Measurements from ENCODE around the gene GORAB. TPM values are rescaled to one million over a fixed set of nuclear protein-coding genes. Genes with fewer than 3 reads are reported as not detected.

The GORAB gene
- polyA plus RNA-seq, 4 donors: 4.1 to 15.6 (median 6.7) TPM

DNA sequence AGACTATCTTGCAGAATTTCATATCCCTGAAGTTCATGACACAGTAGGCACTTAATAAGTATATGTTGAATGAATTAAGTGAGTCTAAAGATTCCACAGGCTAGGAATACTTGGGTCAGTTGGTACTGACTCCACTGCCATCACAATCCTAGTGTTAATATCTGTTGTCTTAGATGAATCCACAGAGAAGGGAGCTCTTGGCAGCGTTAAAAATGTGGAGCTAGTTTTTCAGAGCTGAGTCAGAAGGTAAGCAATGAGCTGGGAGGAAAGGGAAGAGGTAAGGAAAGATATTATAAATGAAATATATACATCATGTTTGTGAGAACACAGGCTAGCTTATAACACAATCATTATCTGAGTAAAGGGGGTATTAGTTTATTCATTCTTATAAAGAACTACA lies 21.8 kb upstream of the GORAB start:
- H3K9me3 ChIP-seq (ENCODE audit: control insufficient read depth in 2 of 2, insufficient read depth in 1 of 2, low read depth in 1 of 2, low read length in 1 of 2): no peaks in the 10 kb centered on the region
- FAIRE-seq: no peak

DNA sequence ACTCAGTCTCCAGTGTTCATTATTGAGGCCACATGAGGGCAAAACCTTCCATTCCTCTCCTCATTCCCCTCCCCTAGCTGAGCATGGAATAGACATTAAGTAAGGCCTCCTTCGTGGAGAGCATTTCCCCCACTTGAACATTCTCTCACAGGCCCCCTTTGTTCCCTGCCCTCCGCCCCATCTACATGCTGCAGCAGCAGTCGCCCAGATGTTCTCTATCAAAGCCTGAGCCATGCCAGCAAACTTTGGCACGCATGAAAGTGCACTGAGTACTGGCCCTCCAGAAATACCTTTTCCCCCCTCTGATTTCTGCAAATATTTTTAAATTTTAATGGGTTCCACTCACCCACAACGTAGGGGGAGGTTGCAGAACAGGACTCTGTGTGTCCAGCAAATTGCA lies 20.9 kb upstream of the GORAB start:
- Histone ChIP-seq H3K27ac (ENCODE audit: low read depth in 1 of 3, low read length in 2 of 3) (no peak overlapping the region), H3K36me3 (ENCODE audit: control insufficient read depth in 3 of 3, insufficient read depth in 2 of 3, low read depth in 1 of 3, low read length in 3 of 3) (no peaks in the 10 kb centered on the region), H3K4me1 (ENCODE audit: control insufficient read depth in 3 of 3, insufficient read depth in 2 of 3, low read depth in 1 of 3, low read length in 2 of 3) (no peaks in the 10 kb centered on the region), H3K4me3 (ENCODE audit: low read depth in 1 of 3, low read length in 3 of 3) (no peak overlapping the region), H3K9me3 (ENCODE audit: control insufficient read depth in 2 of 2, insufficient read depth in 1 of 2, low read depth in 1 of 2, low read length in 1 of 2) (no peaks in the 10 kb centered on the region), H3K27me3 (ENCODE audit: control insufficient read depth in 3 of 3, insufficient read depth in 3 of 3, low read length in 3 of 3) (no peaks in the 10 kb centered on the region)
- 57 to 63% (median 61%) methylated on average over 5 of the region's 5 CpGs for WGBS, 3 donors
- FAIRE-seq: no peak
- DNase-seq: no peak

More for the DNA sequence above, 21.8 kb upstream of the GORAB start:
- DNase-seq: no peak
- Histone ChIP-seq H3K4me1 (ENCODE audit: control insufficient read depth in 3 of 3, insufficient read depth in 2 of 3, low read depth in 1 of 3, low read length in 2 of 3) (no peaks in the 10 kb centered on the region), H3K27ac (ENCODE audit: low read depth in 1 of 3, low read length in 2 of 3) (no peak overlapping the region), H3K36me3 (ENCODE audit: control insufficient read depth in 3 of 3, insufficient read depth in 2 of 3, low read depth in 1 of 3, low read length in 3 of 3) (no peaks in the 10 kb centered on the region), H3K27me3 (ENCODE audit: control insufficient read depth in 3 of 3, insufficient read depth in 3 of 3, low read length in 3 of 3) (no peaks in the 10 kb centered on the region), H3K4me3 (ENCODE audit: low read depth in 1 of 3, low read length in 3 of 3) (no peak overlapping the region)
- WGBS, 3 donors: 71 to 89% (median 81%) methylated on average over 1 of the region's 1 CpG

DNA sequence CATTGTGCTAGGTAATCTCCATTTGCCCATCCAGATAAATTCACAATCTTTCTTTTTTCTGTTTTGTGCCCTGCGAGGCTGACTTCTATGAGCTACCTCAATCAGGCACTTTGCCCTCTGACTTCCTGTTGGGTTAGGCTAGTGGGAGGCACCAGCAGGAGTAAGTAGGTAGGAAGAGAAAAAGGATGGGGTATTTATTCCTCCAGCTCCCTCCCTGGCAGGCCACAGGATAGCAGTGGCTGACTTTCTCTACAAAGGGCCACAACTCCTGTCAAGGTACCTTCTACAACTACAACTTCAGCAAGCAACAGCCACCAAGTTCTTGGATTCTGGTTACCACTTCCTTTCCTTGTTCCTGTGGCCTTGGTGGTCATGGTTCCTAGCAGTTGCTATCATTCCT lies 18.8 kb upstream of the GORAB start:
- no peak for DNase-seq
- H3K4me3 ChIP-seq (ENCODE audit: low read depth in 1 of 3, low read length in 3 of 3): no peak overlapping the region
- H3K9me3 ChIP-seq (ENCODE audit: control insufficient read depth in 2 of 2, insufficient read depth in 1 of 2, low read depth in 1 of 2, low read length in 1 of 2): no peaks in the 10 kb centered on the region
- H3K27ac ChIP-seq (ENCODE audit: low read depth in 1 of 3, low read length in 2 of 3): no peak overlapping the region
- H3K36me3 ChIP-seq (ENCODE audit: control insufficient read depth in 3 of 3, insufficient read depth in 2 of 3, low read depth in 1 of 3, low read length in 3 of 3): no peaks in the 10 kb centered on the region
- no peaks in the 10 kb centered on the region for H3K4me1 ChIP-seq (ENCODE audit: control insufficient read depth in 3 of 3, insufficient read depth in 2 of 3, low read depth in 1 of 3, low read length in 2 of 3)
- FAIRE-seq: no peak
- peaks cover 0 to 2% (median 0%) of the 10 kb centered on the region in 3 donors for H3K27me3 ChIP-seq (ENCODE audit: control insufficient read depth in 3 of 3, insufficient read depth in 3 of 3, low read length in 3 of 3)
- WGBS, 3 donors: 35 to 88% (median 46%) methylated on average over 1 of the region's 1 CpG

- WGBS, 3 donors: 81 to 84% (median 83%) methylated on average over 4 of the region's 4 CpGs
- Histone ChIP-seq H3K4me3 (ENCODE audit: low read depth in 1 of 3, low read length in 3 of 3) (no peak overlapping the region), H3K27me3 (ENCODE audit: control insufficient read depth in 3 of 3, insufficient read depth in 3 of 3, low read length in 3 of 3) (peaks cover 0 to 2% (median 0%) of the 10 kb centered on the region in 3 donors), H3K27ac (ENCODE audit: low read depth in 1 of 3, low read length in 2 of 3) (no peak overlapping the region), H3K36me3 (ENCODE audit: control insufficient read depth in 3 of 3, insufficient read depth in 2 of 3, low read depth in 1 of 3, low read length in 3 of 3) (no peaks in the 10 kb centered on the region), H3K9me3 (ENCODE audit: control insufficient read depth in 2 of 2, insufficient read depth in 1 of 2, low read depth in 1 of 2, low read length in 1 of 2) (no peaks in the 10 kb centered on the region), H3K4me1 (ENCODE audit: control insufficient read depth in 3 of 3, insufficient read depth in 2 of 3, low read depth in 1 of 3, low read length in 2 of 3) (no peaks in the 10 kb centered on the region)
- no peak for FAIRE-seq
- DNase-seq: no peak
These were observed 13.7 kb upstream of the GORAB start for GRCh38 chr1:170518185-170518834.

- WGBS, 3 donors: 79 to 86% (median 85%) methylated on average over 3 of the region's 3 CpGs
- Histone ChIP-seq H3K27ac (ENCODE audit: low read depth in 1 of 3, low read length in 2 of 3) (no peak overlapping the region), H3K27me3 (ENCODE audit: control insufficient read depth in 3 of 3, insufficient read depth in 3 of 3, low read length in 3 of 3) (peaks cover 0 to 2% (median 0%) of the 10 kb centered on the region in 3 donors), H3K4me1 (ENCODE audit: control insufficient read depth in 3 of 3, insufficient read depth in 2 of 3, low read depth in 1 of 3, low read length in 2 of 3) (no peaks in the 10 kb centered on the region), H3K36me3 (ENCODE audit: control insufficient read depth in 3 of 3, insufficient read depth in 2 of 3, low read depth in 1 of 3, low read length in 3 of 3) (no peaks in the 10 kb centered on the region), H3K9me3 (ENCODE audit: control insufficient read depth in 2 of 2, insufficient read depth in 1 of 2, low read depth in 1 of 2, low read length in 1 of 2) (no peaks in the 10 kb centered on the region), H3K4me3 (ENCODE audit: low read depth in 1 of 3, low read length in 3 of 3) (no peak overlapping the region)
- FAIRE-seq (no peak), DNase-seq (no peak)
These were observed 13.0 kb upstream of the GORAB start for GRCh38 chr1:170518965-170519364.

- no peak for DNase-seq
- no peaks in the 10 kb centered on the region for H3K36me3 ChIP-seq (ENCODE audit: control insufficient read depth in 3 of 3, insufficient read depth in 2 of 3, low read depth in 1 of 3, low read length in 3 of 3)
- H3K4me1 ChIP-seq (ENCODE audit: control insufficient read depth in 3 of 3, insufficient read depth in 2 of 3, low read depth in 1 of 3, low read length in 2 of 3): no peaks in the 10 kb centered on the region
- FAIRE-seq: no peak
- H3K4me3 ChIP-seq (ENCODE audit: low read depth in 1 of 3, low read length in 3 of 3): no peak overlapping the region
- peaks cover 0 to 2% (median 2%) of the 10 kb centered on the region in 3 donors for H3K27me3 ChIP-seq (ENCODE audit: control insufficient read depth in 3 of 3, insufficient read depth in 3 of 3, low read length in 3 of 3)
- no peaks in the 10 kb centered on the region for H3K9me3 ChIP-seq (ENCODE audit: control insufficient read depth in 2 of 2, insufficient read depth in 1 of 2, low read depth in 1 of 2, low read length in 1 of 2)
- no peak overlapping the region for H3K27ac ChIP-seq (ENCODE audit: low read depth in 1 of 3, low read length in 2 of 3)
These were observed 11.4 kb upstream of the GORAB start for GRCh38 chr1:170520601-170521000.

DNA sequence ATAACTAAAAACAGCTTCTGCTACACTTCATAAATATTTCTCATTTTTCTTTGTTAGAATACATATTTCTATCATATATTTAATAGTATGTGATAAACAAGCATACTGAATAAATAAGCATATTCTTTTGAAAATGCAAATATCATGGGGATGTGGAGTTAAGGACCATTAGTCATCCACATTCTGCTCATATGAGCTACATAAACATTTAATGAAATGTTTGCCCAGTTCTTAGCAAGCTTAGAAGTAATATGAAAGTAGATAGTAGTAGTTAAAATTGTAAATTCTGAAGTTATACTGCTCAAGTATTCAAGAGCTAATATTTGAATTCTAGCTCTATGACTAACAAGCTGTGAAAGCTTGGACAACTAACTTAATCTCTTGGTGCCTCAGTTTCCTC lies 10.1 kb upstream of the GORAB start:
- Histone ChIP-seq H3K9me3 (ENCODE audit: control insufficient read depth in 2 of 2, insufficient read depth in 1 of 2, low read depth in 1 of 2, low read length in 1 of 2) (no peaks in the 10 kb centered on the region), H3K4me3 (ENCODE audit: low read depth in 1 of 3, low read length in 3 of 3) (no peak overlapping the region), H3K36me3 (ENCODE audit: control insufficient read depth in 3 of 3, insufficient read depth in 2 of 3, low read depth in 1 of 3, low read length in 3 of 3) (no peaks in the 10 kb centered on the region), H3K4me1 (ENCODE audit: control insufficient read depth in 3 of 3, insufficient read depth in 2 of 3, low read depth in 1 of 3, low read length in 2 of 3) (no peaks in the 10 kb centered on the region), H3K27ac (ENCODE audit: low read depth in 1 of 3, low read length in 2 of 3) (no peak overlapping the region), H3K27me3 (ENCODE audit: control insufficient read depth in 3 of 3, insufficient read depth in 3 of 3, low read length in 3 of 3) (peaks cover 0 to 6% (median 2%) of the 10 kb centered on the region in 3 donors)
- no peak for FAIRE-seq
- DNase-seq: no peak

DNA sequence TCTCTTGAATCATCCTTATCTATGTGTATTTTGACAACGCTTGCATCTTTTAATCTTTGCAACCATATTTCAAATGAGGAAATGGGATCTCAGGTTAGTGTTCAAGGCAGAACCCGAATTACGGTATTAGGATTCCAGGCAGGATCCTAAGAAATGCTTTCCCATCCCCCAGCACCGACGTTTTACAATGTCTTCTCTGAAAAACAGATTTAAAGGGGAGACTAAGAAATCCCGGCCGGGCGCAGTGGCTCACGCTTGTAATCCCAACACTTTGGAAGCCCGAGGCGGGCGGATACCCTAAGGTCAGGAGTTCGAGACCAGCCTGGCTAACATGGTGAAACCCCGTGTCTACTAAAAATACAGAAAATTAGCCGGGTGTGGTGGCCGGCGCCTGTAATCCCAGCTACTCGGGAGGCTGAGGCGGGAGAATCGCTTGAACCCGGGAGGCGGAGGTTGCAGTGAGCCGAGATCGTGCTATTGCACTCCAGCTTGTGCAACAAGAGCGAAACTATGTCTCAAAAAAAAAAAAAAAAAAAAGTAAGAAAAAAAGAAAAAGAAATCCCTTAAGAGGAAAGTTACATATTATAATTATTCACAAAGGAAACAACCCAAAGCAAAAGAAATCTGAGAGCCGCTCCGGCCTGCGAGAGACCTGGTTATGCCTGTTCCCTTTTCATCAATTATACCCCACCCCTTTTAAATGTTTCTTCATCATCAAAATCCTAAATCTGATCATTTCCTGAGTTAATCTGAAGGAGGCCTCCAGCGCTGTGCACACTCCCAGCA lies 801 bp upstream of the GORAB start:
- no peak for FAIRE-seq
- peaks cover 0 to 3% (median 0%) of the 10 kb centered on the region in 3 donors for H3K27me3 ChIP-seq (ENCODE audit: control insufficient read depth in 3 of 3, insufficient read depth in 3 of 3, low read length in 3 of 3)
- 7 to 15% (median 10%) methylated on average over 28 to 29 of the region's 29 CpGs for WGBS, 3 donors
- peaks cover 0 to 3% (median 0%) of the 10 kb centered on the region in 3 donors for H3K4me1 ChIP-seq (ENCODE audit: control insufficient read depth in 3 of 3, insufficient read depth in 2 of 3, low read depth in 1 of 3, low read length in 2 of 3)
- peak overlapping the region; percentile 66 to 98 (median 76) for H3K4me3 ChIP-seq (ENCODE audit: low read depth in 1 of 3, low read length in 3 of 3)
- H3K36me3 ChIP-seq (ENCODE audit: control insufficient read depth in 3 of 3, insufficient read depth in 2 of 3, low read depth in 1 of 3, low read length in 3 of 3): no peaks in the 10 kb centered on the region
- H3K27ac ChIP-seq (ENCODE audit: low read depth in 1 of 3, low read length in 2 of 3): peak overlapping the region; percentile 34 to 98 (median 96)
- peak in 1 of 2 donors; percentile 11 for DNase-seq
- H3K9me3 ChIP-seq (ENCODE audit: control insufficient read depth in 2 of 2, insufficient read depth in 1 of 2, low read depth in 1 of 2, low read length in 1 of 2): no peaks in the 10 kb centered on the region
